22Rv1 (cell line): ENCODE measurements around the gene UTS2R.

ENCODE experiments used
- CTCF ChIP-seq: fragments of 450-650 bp; IDR thresholded peaks from 2 replicates; pipeline ENCODE4 v1.5.1; 2017; ENCODE audit warnings: mild to moderate bottlenecking
- ZFX ChIP-seq: fragments of 450-650 bp; IDR thresholded peaks from 2 replicates; pipeline ENCODE4 v1.6.1; 2017; ENCODE audit warnings: antibody characterized with exemption, borderline replicate concordance

DNA sequence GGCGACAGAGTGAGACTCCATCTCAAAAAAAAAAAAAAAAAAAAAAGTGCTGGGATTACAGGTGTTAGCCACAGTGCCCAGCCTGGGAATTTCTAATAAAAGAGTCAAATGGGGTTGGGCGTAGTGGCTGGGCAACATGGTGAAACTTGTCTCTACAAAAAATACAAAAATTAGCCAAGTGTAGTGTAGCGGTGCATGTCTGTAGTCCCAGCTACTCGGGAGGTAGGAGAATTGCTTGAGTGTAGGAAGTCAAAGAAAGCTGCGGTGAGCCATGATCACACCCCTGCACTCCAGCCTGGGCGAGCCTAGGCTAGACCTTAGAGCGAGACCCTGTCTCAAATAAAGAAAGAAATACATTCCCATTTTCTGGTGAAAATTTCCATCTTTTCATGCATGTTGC lies 2.4 kb upstream of the UTS2R start:
- TF ChIP-seq CTCF (no peak), ZFX (no peak)
